HEK293 (cell line): Measurements from ENCODE around the gene CDT1.

Source experiments
- CTCF ChIA-PET: fragments of 350-600 bp; formaldehyde crosslinking; extraction: SDS; loops from one replicate; lab custom pipeline; 2021; ENCODE audit warnings: antibody characterized with exemption; lab: Yijun Ruan, JAX
- POLR2A ChIA-PET: fragments of 300-600 bp; formaldehyde crosslinking; extraction: SDS; loops from one replicate; lab custom pipeline; 2020; ENCODE audit warnings: antibody characterized with exemption, inconsistent platforms; lab: Yijun Ruan, JAX
- H3K27ac ChIP-seq: fragments of 200-500 bp; sonication (Bioruptor generic); 2 replicates; pipeline ENCODE4 v1.5.1; 2014; ENCODE audit warnings: low read depth, low read length, control low read depth, inconsistent platforms; ENCODE audit errors: extremely low read depth
- H3K36me3 ChIP-seq, 2 experiments: fragments of 200-500 bp in 1 of 2; sonication (Bioruptor generic) in 1 of 2; 1 replicate in 1 of 2; 2 replicates in 1 of 2; pipeline ENCODE4 v1.5.1; 2014 to 2017; ENCODE audit warnings: inconsistent platforms in 2 of 2, low read length in 2 of 2; ENCODE audit not compliant: control insufficient read depth in 2 of 2, insufficient read depth in 1 of 2
- H3K4me1 ChIP-seq: fragments of 200-500 bp; sonication (Bioruptor generic); 2 replicates; pipeline ENCODE4 v1.5.1; 2014; ENCODE audit warnings: mild to moderate bottlenecking, low read length, inconsistent platforms; ENCODE audit not compliant: control insufficient read depth, insufficient read depth
- H3K4me3 ChIP-seq: 2 replicates; pipeline ENCODE4 v1.5.1; 2011; ENCODE audit warnings: low read depth, mild to moderate bottlenecking, control low read depth, low read length, moderate library complexity
- H3K9me3 ChIP-seq: fragments of 200-500 bp; sonication (Bioruptor generic); 2 replicates; pipeline ENCODE4 v1.5.1; 2014; ENCODE audit warnings: low read depth, low read length, inconsistent platforms; ENCODE audit not compliant: control insufficient read depth, insufficient read depth
- EGR2 ChIP-seq: fragments of 450-650 bp; formaldehyde crosslinking; IDR thresholded peaks from 2 replicates; pipeline ENCODE4 v1.5.1; 2016; ENCODE audit warnings: low read depth, missing biosample characterization, missing genetic modification characterization
- GLI4 ChIP-seq: fragments of 450-650 bp; formaldehyde crosslinking; IDR thresholded peaks from 2 replicates; pipeline ENCODE4 v1.5.1; 2016; ENCODE audit warnings: missing biosample characterization, missing genetic modification characterization
- HOXC10 ChIP-seq: sonication (generic); formaldehyde crosslinking; IDR thresholded peaks from 2 replicates; pipeline ENCODE4 v1.8.1; 2023; ENCODE audit warnings: mild to moderate bottlenecking, missing genetic modification reagents
- INSM2 ChIP-seq: fragments of 450-650 bp; formaldehyde crosslinking; IDR thresholded peaks from 2 replicates; pipeline ENCODE4 v1.5.1; 2016; ENCODE audit warnings: missing biosample characterization, missing genetic modification characterization
- KLF1 ChIP-seq: fragments of 450-650 bp; formaldehyde crosslinking; IDR thresholded peaks from 2 replicates; pipeline ENCODE4 v1.5.1; 2016; ENCODE audit warnings: missing biosample characterization, missing genetic modification characterization
- MYNN ChIP-seq: fragments of 450-650 bp; formaldehyde crosslinking; IDR thresholded peaks from 2 replicates; pipeline ENCODE4 v1.5.1; 2016; ENCODE audit warnings: missing biosample characterization, missing genetic modification characterization, borderline replicate concordance
- TCF7L2 ChIP-seq: IDR thresholded peaks from 2 replicates; pipeline ENCODE4 v1.6.1; 2011; ENCODE audit warnings: low read depth, mild to moderate bottlenecking, inconsistent platforms, low read length, moderate library complexity, borderline replicate concordance
- ZBTB8A ChIP-seq: fragments of 450-650 bp; formaldehyde crosslinking; IDR thresholded peaks from 2 replicates; pipeline ENCODE4 v1.5.1; 2016; ENCODE audit warnings: missing biosample characterization, missing genetic modification characterization
- ZFHX2 ChIP-seq: fragments of 450-650 bp; formaldehyde crosslinking; conservative IDR thresholded peaks from 2 replicates; pipeline ENCODE4 v1.5.1; 2016; ENCODE audit warnings: missing biosample characterization, missing genetic modification characterization
- ZIC2 ChIP-seq: fragments of 450-650 bp; formaldehyde crosslinking; IDR thresholded peaks from 2 replicates; pipeline ENCODE4 v1.5.1; 2016; ENCODE audit warnings: missing biosample characterization, missing genetic modification characterization
- ZNF214 ChIP-seq: fragments of 450-650 bp; formaldehyde crosslinking; IDR thresholded peaks from 2 replicates; pipeline ENCODE4 v1.5.1; 2017; ENCODE audit warnings: missing biosample characterization, mild to moderate bottlenecking, missing genetic modification characterization, borderline replicate concordance
- ZNF280D ChIP-seq: fragments of 450-650 bp; formaldehyde crosslinking; IDR thresholded peaks from 2 replicates; pipeline ENCODE4 v1.5.1; 2016; ENCODE audit warnings: missing biosample characterization, missing genetic modification characterization
- ZNF324 ChIP-seq: fragments of 450-650 bp; formaldehyde crosslinking; IDR thresholded peaks from 2 replicates; pipeline ENCODE4 v1.5.1; 2016; ENCODE audit warnings: missing biosample characterization, missing genetic modification characterization
- ZNF394 ChIP-seq: fragments of 450-650 bp; formaldehyde crosslinking; IDR thresholded peaks from 2 replicates; pipeline ENCODE4 v1.5.1; 2016; ENCODE audit warnings: missing biosample characterization, missing genetic modification characterization, mild to moderate bottlenecking, moderate library complexity, borderline replicate concordance
- ZNF426 ChIP-seq: fragments of 450-650 bp; formaldehyde crosslinking; IDR thresholded peaks from 2 replicates; pipeline ENCODE4 v1.5.1; 2017; ENCODE audit warnings: missing biosample characterization, missing genetic modification characterization, mild to moderate bottlenecking, inconsistent platforms, moderate library complexity
- ZNF560 ChIP-seq: fragments of 450-650 bp; formaldehyde crosslinking; IDR thresholded peaks from 2 replicates; pipeline ENCODE4 v1.5.1; 2017; ENCODE audit warnings: missing biosample characterization, missing genetic modification characterization, borderline replicate concordance
- ZNF626 ChIP-seq: fragments of 450-650 bp; sonication (Bioruptor Pico); formaldehyde crosslinking; IDR thresholded peaks from 2 replicates; pipeline ENCODE4 v1.5.1; 2018; ENCODE audit warnings: missing biosample characterization, missing genetic modification characterization, inconsistent platforms
- ZNF707 ChIP-seq: fragments of 450-650 bp; formaldehyde crosslinking; IDR thresholded peaks from 2 replicates; pipeline ENCODE4 v1.5.1; 2016; ENCODE audit warnings: missing biosample characterization, missing genetic modification characterization
- ZNF791 ChIP-seq: fragments of 450-650 bp; formaldehyde crosslinking; IDR thresholded peaks from 2 replicates; pipeline ENCODE4 v1.5.1; 2016; ENCODE audit warnings: missing biosample characterization, missing genetic modification characterization
- TF ChIP-seq, protein P1 (sequence below): fragments of 450-650 bp; formaldehyde crosslinking; IDR thresholded peaks from 2 replicates; pipeline ENCODE4 v1.5.1; 2016; ENCODE audit warnings: missing biosample characterization, missing genetic modification characterization

Gene CDT1

GRCh38 chr16:88816736-88817535 lies 13.3 kb downstream of the CDT1 start:
- no peaks in the 10 kb centered on the region for H3K36me3 ChIP-seq
- ChIA-PET CTCF (interaction anchor here (1.0 to 5.1 kb wide), 3 partner anchors 41 to 399 kb away, joined by 3 to 19 read pairs (median 3); no protein-coding TSS in a partner anchor), POLR2A (no interaction called here)
- H3K9me3 ChIP-seq, result no peaks in the 10 kb centered on the region
- H3K4me3 ChIP-seq, result no peak overlapping the region
- no peak overlapping the region for H3K27ac ChIP-seq
- H3K4me1 ChIP-seq, result peaks cover 3% of the 10 kb centered on the region; the same call in 1 of the 2 replicates
- TF ChIP-seq ZNF214 (tag by site-specific recombination) (no peak), ZBTB8A (no peak), ZNF280D (tag by site-specific recombination) (no peak), ZNF324 (no peak), ZNF394 (tag by site-specific recombination) (no peak), ZNF560 (tag by site-specific recombination) (no peak)

GRCh38 chr16:88817785-88818574 lies 14.4 kb downstream of the CDT1 start:
- POLR2A ChIA-PET, result no interaction called here
- CTCF ChIA-PET, result interaction anchor here (1.2 to 1.4 kb wide), 3 partner anchors 10 to 107 kb away, joined by 3 read pairs; no protein-coding TSS in a partner anchor
- H3K4me3 ChIP-seq, result no peak overlapping the region
- H3K4me1 ChIP-seq, result no peaks in the 10 kb centered on the region
- H3K27ac ChIP-seq, result no peak overlapping the region
- no peaks in the 10 kb centered on the region for H3K9me3 ChIP-seq
- peak; percentile 51 for TF ChIP-seq EGR2 (tag by site-specific recombination)
- 0 out of 2 replicates have a peak, but pooled peaks have one; percentile 6 for TF ChIP-seq KLF1 (tag by site-specific recombination)
- TF ChIP-seq ZFHX2, result peak; percentile 59
- TF ChIP-seq MYNN, result no peak
- H3K36me3 ChIP-seq, result peaks cover 0 to 3% of the 10 kb centered on the region in 2 experiments; a peak in 1 of 3 replicates

DNA sequence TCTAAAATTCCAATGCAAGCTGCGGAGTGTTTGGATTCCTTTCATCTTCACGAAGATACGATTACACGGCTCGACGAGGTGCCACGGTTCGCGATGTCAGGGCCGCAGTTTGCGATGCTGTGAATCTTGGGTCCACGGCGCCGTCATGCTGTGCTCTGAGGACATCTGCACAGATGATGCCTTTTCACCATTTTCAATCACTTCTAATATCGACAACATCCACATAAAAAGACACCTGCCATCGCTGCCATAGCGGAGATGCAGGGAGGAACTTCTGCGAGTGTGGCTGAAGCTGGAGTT lies 14.9 kb downstream of the CDT1 start:
- Histone ChIP-seq H3K4me3 (no peak overlapping the region), H3K27ac (no peak overlapping the region), H3K9me3 (no peaks in the 10 kb centered on the region), H3K36me3 (peaks cover 0 to 5% of the 10 kb centered on the region in 2 experiments; a peak in 1 of 3 replicates), H3K4me1 (no peaks in the 10 kb centered on the region)
- TF ChIP-seq ZIC2 (tag by site-specific recombination), result no peak
- TF ChIP-seq ZFHX2, result no peak
- TF ChIP-seq ZNF426 (tag by site-specific recombination), result no peak
- TF ChIP-seq ZNF626 (tag by site-specific recombination), result no peak
- TF ChIP-seq ZNF707 (tag by site-specific recombination), result no peak
- TF ChIP-seq, protein P1, sequence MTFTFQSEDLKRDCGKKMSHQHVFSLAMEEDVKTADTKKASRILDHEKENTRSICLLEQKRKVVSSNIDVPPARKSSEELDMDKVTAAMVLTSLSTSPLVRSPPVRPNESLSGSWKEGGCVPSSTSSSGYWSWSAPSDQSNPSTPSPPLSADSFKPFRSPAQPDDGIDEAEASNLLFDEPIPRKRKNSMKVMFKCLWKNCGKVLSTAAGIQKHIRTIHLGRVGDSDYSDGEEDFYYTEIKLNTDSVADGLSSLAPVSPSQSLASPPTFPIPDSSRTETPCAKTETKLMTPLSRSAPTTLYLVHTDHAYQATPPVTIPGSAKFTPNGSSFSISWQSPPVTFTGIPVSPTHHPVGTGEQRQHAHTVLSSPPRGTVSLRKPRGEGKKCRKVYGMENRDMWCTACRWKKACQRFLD, result no peak
- no peak for TF ChIP-seq INSM2
- TF ChIP-seq TCF7L2, result no peak
- no peak for TF ChIP-seq ZNF791
- TF ChIP-seq ZNF214 (tag by site-specific recombination), result no peak
- TF ChIP-seq HOXC10, result no peak
- TF ChIP-seq GLI4 (tag by site-specific recombination), result no peak
- POLR2A ChIA-PET, result no interaction called here
- CTCF ChIA-PET, result interaction anchor here (1.1 to 1.4 kb wide), 3 partner anchors 9 to 106 kb away, joined by 3 read pairs; no protein-coding TSS in a partner anchor
